Hepatocyte (in vitro differentiated cells): ENCODE measurements around the gene SLFN12L. TPM values are rescaled to one million over a fixed set of nuclear protein-coding genes. Genes with fewer than 3 reads are reported as not detected.

ENCODE experiments used
- DNase-seq: peaks from one replicate; pipeline ENCODE4 v3.0.0-alpha.2; 2016; ENCODE audit warnings: low spot score
- H2AFZ ChIP-seq: fragments of 200-600 bp; sonication (generic); 2 replicates; pipeline ENCODE4 v1.6.0; 2016; ENCODE audit warnings: antibody characterized with exemption, mild to moderate bottlenecking
- H3K27ac ChIP-seq: fragments of 200-600 bp; sonication (generic); 2 replicates; pipeline ENCODE4 v1.5.1; 2016; ENCODE audit warnings: mild to moderate bottlenecking
- H3K27me3 ChIP-seq: fragments of 200-600 bp; sonication (generic); 2 replicates; pipeline ENCODE4 v1.6.1; 2016
- H3K36me3 ChIP-seq: fragments of 200-600 bp; sonication (generic); replicated peaks from 2 replicates; pipeline ENCODE4 v1.5.1; 2016; ENCODE audit warnings: low read depth; ENCODE audit not compliant: insufficient read depth
- H3K4me1 ChIP-seq: fragments of 200-600 bp; sonication (generic); 2 replicates; pipeline ENCODE4 v1.5.1; 2016; ENCODE audit warnings: mild to moderate bottlenecking, moderate library complexity; ENCODE audit not compliant: insufficient read depth
- H3K4me2 ChIP-seq: fragments of 200-600 bp; sonication (generic); 2 replicates; pipeline ENCODE4 v1.6.0; 2016
- H3K4me3 ChIP-seq: fragments of 200-600 bp; sonication (generic); 2 replicates; pipeline ENCODE4 v1.5.1; 2016; ENCODE audit warnings: mild to moderate bottlenecking
- H3K79me2 ChIP-seq: fragments of 200-600 bp; sonication (generic); 2 replicates; pipeline ENCODE4 v1.6.0; 2017; ENCODE audit warnings: mild to moderate bottlenecking
- H3K9me2 ChIP-seq: fragments of 200-600 bp; sonication (generic); replicated peaks from 2 replicates; pipeline ENCODE4 v1.6.0; 2017; ENCODE audit warnings: mild to moderate bottlenecking; ENCODE audit not compliant: insufficient read depth
- H3K9me3 ChIP-seq: fragments of 200-600 bp; sonication (generic); 2 replicates; pipeline ENCODE4 v1.5.1; 2016; ENCODE audit warnings: low read depth, mild to moderate bottlenecking
- H4K20me1 ChIP-seq: fragments of 200-600 bp; sonication (generic); 2 replicates; pipeline ENCODE4 v1.6.0; 2016; ENCODE audit warnings: mild to moderate bottlenecking; ENCODE audit not compliant: insufficient read depth, poor library complexity, severe bottlenecking
- EZH2 ChIP-seq: fragments of 200-600 bp; sonication (generic); IDR thresholded peaks from 2 replicates; pipeline ENCODE4 v1.6.1; 2016; ENCODE audit warnings: antibody characterized with exemption, mild to moderate bottlenecking, borderline replicate concordance
- EZH2phosphoT487 ChIP-seq: fragments of 200-600 bp; sonication (generic); IDR thresholded peaks from one replicate; pipeline ENCODE4 v1.6.1; 2018; ENCODE audit warnings: antibody characterized with exemption, mild to moderate bottlenecking, low read depth, moderate library complexity; ENCODE audit not compliant: unreplicated experiment, severe bottlenecking
- WGBS: methylation state at CpG from one replicate; pipeline ENCODE4 v1.1.6; 2016; ENCODE audit warnings: low lambda C conversion rate; ENCODE audit errors: missing lambda C conversion rate; 5-methylcytosine and 5-hydroxymethylcytosine counted together
- polyA plus RNA-seq: library from polyadenylated mRNA; unstranded; fragments of >200 nt; fragmentation: Nextera tagmentation; extraction: Ambion mirVana; gene quantifications from 2 replicates; pipeline ENCODE4 v1.2.1, GENCODE V29; 2016
- total RNA-seq: library from RNA; depleted of rRNA; stranded (reverse); fragments of >200 nt; gene quantifications from 2 replicates; pipeline ENCODE4 v1.2.3, GENCODE V29; 2014
- TF ChIP-seq, protein P1 (sequence below): fragments of 200-600 bp; sonication (generic); IDR thresholded peaks from 2 replicates; pipeline ENCODE4 v1.5.1; 2016; ENCODE audit warnings: antibody characterized with exemption, mild to moderate bottlenecking; ENCODE audit not compliant: poor library complexity

SLFN12L gene
- total and polyA plus RNA-seq, 2 experiments from 2014 or later = 0.03 TPM; not detected in 1

DNA sequence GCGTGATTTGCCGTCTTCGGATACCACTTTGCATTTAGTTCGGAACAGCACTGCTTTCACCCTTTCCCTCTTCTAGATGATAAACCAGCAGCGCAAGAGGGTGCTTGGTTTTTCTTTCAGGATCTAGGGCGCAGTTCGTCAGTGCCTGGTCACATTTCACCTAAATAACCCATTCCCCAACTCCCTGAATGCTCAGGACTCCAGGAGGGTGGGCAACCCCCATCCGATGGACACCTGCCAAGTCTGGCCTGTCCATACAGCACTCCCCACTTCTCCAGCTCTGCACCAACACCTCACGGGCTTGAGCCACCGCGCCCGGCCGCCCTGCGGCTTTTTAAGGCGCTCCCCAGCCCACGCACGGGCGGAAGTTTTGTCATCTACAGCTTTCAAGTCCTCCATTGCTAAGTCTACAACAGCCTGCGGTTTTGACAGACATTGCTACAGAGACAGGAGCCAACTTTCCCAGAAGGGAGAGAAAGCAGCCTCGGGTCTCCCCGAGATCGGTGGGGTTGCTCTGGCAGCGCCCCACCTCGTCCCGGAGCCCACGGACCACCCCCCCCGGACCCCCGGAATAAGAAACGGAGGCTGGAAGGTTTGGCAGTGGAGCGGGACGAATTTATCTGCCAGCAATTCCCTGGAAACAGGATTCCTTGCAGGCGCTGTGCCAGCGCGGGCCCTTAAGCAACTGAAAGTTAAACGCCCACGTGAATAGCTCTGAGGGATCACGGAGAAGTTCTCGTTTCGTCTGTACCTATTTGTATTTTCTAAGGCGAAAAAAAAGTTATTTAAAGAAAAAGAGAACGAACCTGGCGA, 50.4 kb downstream of the SLFN12L start:
- Histone ChIP-seq H3K9me3 (no peaks in the 10 kb centered on the region), H3K36me3 (no peaks in the 10 kb centered on the region), H3K27ac (no peak overlapping the region), H3K4me2 (peak overlapping the region; percentile 85), H3K4me1 (peaks cover 6% of the 10 kb centered on the region), H3K4me3 (no peak overlapping the region), H2AFZ (no peak overlapping the region), H4K20me1 (no peaks in the 10 kb centered on the region), H3K79me2 (no peaks in the 10 kb centered on the region), H3K27me3 (peaks cover 92% of the 10 kb centered on the region), H3K9me2 (no peaks in the 10 kb centered on the region)
- DNase-seq = peak; percentile 25
- WGBS = 50% methylated on average over 41 of the region's 42 CpGs
- TF ChIP-seq EZH2phosphoT487 (no peak), EZH2 (no peak)
- TF ChIP-seq, protein P1, sequence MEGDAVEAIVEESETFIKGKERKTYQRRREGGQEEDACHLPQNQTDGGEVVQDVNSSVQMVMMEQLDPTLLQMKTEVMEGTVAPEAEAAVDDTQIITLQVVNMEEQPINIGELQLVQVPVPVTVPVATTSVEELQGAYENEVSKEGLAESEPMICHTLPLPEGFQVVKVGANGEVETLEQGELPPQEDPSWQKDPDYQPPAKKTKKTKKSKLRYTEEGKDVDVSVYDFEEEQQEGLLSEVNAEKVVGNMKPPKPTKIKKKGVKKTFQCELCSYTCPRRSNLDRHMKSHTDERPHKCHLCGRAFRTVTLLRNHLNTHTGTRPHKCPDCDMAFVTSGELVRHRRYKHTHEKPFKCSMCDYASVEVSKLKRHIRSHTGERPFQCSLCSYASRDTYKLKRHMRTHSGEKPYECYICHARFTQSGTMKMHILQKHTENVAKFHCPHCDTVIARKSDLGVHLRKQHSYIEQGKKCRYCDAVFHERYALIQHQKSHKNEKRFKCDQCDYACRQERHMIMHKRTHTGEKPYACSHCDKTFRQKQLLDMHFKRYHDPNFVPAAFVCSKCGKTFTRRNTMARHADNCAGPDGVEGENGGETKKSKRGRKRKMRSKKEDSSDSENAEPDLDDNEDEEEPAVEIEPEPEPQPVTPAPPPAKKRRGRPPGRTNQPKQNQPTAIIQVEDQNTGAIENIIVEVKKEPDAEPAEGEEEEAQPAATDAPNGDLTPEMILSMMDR = no peak

DNA sequence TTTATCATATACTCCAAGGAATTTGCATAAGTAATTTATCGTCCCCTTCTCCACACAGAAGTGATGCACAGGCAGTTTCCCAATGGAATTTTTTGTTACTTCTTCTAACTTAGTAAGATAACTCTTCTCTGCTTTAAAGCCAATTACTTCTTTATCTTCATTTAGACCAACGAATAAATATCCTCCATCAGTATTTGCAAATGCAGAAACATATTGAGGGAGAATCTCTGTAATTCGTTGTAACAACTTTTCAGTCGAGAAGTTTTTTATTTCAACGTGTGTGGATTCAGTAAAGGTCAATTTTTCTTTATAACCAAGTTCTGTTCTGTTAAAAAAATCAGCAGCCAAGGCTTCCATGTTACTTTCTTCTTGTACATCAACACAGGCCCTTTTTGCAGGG, 58.2 kb downstream of the SLFN12L start:
- H3K36me3 ChIP-seq = no peaks in the 10 kb centered on the region
- WGBS = 73% methylated on average over 5 of the region's 5 CpGs
- no peak overlapping the region for H3K4me2 ChIP-seq
- peaks cover 66% of the 10 kb centered on the region for H3K27me3 ChIP-seq
- TF ChIP-seq EZH2phosphoT487 (no peak), EZH2 (no peak)
- TF ChIP-seq, protein P1 = no peak
- H3K9me3 ChIP-seq = no peaks in the 10 kb centered on the region
- no peaks in the 10 kb centered on the region for H3K79me2 ChIP-seq
- no peak overlapping the region for H3K4me3 ChIP-seq
- H3K27ac ChIP-seq = no peak overlapping the region
- no peaks in the 10 kb centered on the region for H3K4me1 ChIP-seq
- DNase-seq = no peak
- H4K20me1 ChIP-seq = no peaks in the 10 kb centered on the region
- H3K9me2 ChIP-seq = no peaks in the 10 kb centered on the region
- no peak overlapping the region for H2AFZ ChIP-seq

DNA sequence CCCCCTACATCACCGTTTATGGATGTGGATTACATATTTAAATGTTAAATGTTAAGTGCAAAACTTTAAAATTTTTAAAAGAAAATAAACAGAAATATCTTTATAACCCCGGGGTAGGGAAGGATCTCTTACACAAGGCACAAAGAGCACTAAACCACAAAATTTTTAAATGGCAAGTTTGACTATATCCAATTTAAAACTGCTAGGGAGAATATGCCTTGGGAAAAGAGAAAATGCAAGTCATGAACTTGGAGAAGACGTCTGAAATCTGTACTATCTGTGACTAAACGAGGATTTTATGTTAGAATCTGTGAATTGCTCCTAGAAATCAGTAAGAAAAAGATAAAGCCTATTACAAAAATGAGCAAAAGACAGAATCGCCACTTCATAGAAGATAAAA, 60.2 kb downstream of the SLFN12L start:
- Histone ChIP-seq H4K20me1 (no peaks in the 10 kb centered on the region), H3K4me3 (no peak overlapping the region), H3K9me3 (no peaks in the 10 kb centered on the region), H3K79me2 (no peaks in the 10 kb centered on the region), H3K27ac (no peak overlapping the region), H2AFZ (no peak overlapping the region), H3K4me1 (no peaks in the 10 kb centered on the region), H3K9me2 (no peaks in the 10 kb centered on the region), H3K4me2 (no peak overlapping the region), H3K27me3 (peaks cover 56% of the 10 kb centered on the region), H3K36me3 (no peaks in the 10 kb centered on the region)
- no peak for DNase-seq
- TF ChIP-seq EZH2phosphoT487 = no peak
- TF ChIP-seq, protein P1 = no peak
- TF ChIP-seq EZH2 = no peak
- WGBS = 71% methylated on average over 5 of the region's 5 CpGs
